ENCODE data around the gene INPP5J.

Gene INPP5J

DNA sequence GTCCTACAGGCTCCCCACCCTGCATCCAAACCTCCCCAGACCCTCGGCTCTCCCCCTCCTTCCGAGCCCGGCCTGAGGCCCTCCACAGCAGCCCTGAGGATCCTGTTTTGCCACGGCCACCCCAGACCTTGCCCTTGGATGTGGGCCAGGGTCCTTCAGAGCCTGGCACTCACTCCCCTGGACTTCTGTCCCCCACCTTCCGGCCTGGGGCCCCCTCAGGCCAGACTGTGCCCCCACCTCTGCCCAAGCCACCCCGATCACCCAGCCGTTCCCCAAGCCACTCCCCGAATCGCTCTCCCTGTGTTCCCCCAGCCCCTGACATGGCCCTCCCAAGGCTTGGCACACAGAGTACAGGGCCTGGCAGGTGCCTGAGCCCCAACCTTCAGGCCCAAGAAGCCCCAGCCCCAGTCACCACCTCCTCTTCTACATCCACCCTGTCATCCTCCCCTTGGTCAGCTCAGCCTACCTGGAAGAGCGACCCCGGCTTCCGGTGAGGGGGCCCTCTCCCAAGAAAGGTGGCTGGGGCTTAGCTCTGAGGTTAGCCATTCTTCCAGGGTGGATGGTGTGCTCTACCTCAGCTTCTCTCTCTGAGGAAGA, 2.9 kb downstream of the INPP5J start:
- H2BK15ac ChIP-seq (ENCODE audit: low read depth, poor library complexity, severe bottlenecking): peak overlapping the region; percentile 33
- 81% methylated on average over 12 of the region's 12 CpGs for WGBS
- H3K4ac ChIP-seq (ENCODE audit: low read depth in 1 of 2, low read length in 2 of 2): no peak overlapping the region

DNA sequence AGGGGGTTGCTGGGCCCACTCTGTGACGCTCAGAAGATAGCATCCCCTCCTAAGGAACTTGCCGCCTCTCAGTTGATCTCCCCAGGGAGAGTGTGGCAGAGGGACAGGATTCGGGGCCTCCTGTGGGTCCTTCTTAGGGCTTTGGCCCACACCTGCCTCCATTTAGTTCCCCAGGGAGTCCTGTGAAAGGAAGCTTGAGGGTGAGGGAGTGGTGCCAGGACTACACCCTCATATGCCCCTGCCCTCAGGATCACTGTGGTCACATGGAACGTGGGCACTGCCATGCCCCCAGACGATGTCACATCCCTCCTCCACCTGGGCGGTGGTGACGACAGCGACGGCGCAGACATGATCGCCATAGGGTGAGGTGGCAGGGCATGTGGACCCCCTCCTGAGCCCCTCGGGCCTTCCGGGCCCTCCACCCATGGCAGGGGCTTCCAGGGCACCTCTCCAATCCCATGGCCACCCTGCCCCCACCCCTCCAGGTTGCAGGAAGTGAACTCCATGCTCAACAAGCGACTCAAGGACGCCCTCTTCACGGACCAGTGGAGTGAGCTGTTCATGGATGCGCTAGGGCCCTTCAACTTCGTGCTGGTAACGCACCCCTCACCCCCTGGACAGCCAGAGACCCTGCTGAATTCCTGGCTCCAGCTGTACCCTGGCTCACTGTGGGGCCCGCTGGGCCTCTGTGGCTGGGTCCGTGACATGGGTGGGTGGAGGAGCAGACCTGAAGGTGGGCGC, 3.5 kb downstream of the INPP5J start:
- Histone ChIP-seq H2AFZ (ENCODE audit: low read depth, low read length) (no peak overlapping the region), H2BK12ac (ENCODE audit: low read length in 2 of 2) (no peak overlapping the region), H3K27ac (ENCODE audit: low read length, poor library complexity, severe bottlenecking) (no peak overlapping the region), H3K9ac (ENCODE audit: low read length) (no peak overlapping the region), H2BK15ac (ENCODE audit: low read depth, poor library complexity, severe bottlenecking) (no peak overlapping the region), H2BK120ac (ENCODE audit: low read depth, low read length) (no peak overlapping the region), H3K36me3 (ENCODE audit: control insufficient read depth in 1 of 2, insufficient read depth in 2 of 2, low read depth in 1 of 2, low read length in 2 of 2) (peaks cover 0 to 3% of the 10 kb centered on the region in 2 experiments), H3K79me1 (replicated peaks; ENCODE audit: low read length, poor library complexity, severe bottlenecking) (no peaks in the 10 kb centered on the region), H3K27me3 (ENCODE audit: control insufficient read depth in 1 of 2, insufficient read depth in 1 of 2, low read length in 2 of 2) (peaks cover 4 to 56% of the 10 kb centered on the region in 2 experiments), H4K91ac (ENCODE audit: low read length) (no peak overlapping the region), H3K18ac (ENCODE audit: low read depth in 1 of 2, low read length in 2 of 2) (no peak overlapping the region), H3K4me3 (ENCODE audit: insufficient read depth in 1 of 2, low read depth in 1 of 2, low read length in 2 of 2) (no peak overlapping the region), H3K4ac (ENCODE audit: low read depth in 1 of 2, low read length in 2 of 2) (no peak overlapping the region), H3K14ac (ENCODE audit: low read length in 2 of 2) (no peak overlapping the region), H4K8ac (ENCODE audit: low read length) (no peak overlapping the region), H3K23ac (ENCODE audit: low read length in 2 of 2) (no peak overlapping the region), H3K4me1 (ENCODE audit: control insufficient read depth, insufficient read depth, low read depth, low read length) (peaks cover 17% of the 10 kb centered on the region), H2BK5ac (ENCODE audit: low read depth, low read length, poor library complexity, severe bottlenecking) (no peak overlapping the region), H3K9me3 (ENCODE audit: control insufficient read depth, low read length) (no peaks in the 10 kb centered on the region), H3K4me2 (ENCODE audit: low read length, poor library complexity, severe bottlenecking) (no peak overlapping the region), H2AK5ac (ENCODE audit: low read length, severe bottlenecking) (no peak overlapping the region)
- WGBS: 90% methylated on average over 22 of the region's 22 CpGs
- no peak for DNase-seq

More for the DNA sequence above, 2.9 kb downstream of the INPP5J start:
- Histone ChIP-seq H2BK12ac (ENCODE audit: low read length in 2 of 2) (no peak overlapping the region), H3K23ac (ENCODE audit: low read length in 2 of 2) (no peak overlapping the region), H3K79me1 (replicated peaks; ENCODE audit: low read length, poor library complexity, severe bottlenecking) (no peaks in the 10 kb centered on the region), H4K8ac (ENCODE audit: low read length) (no peak overlapping the region), H2AFZ (ENCODE audit: low read depth, low read length) (no peak overlapping the region), H3K4me2 (ENCODE audit: low read length, poor library complexity, severe bottlenecking) (no peak overlapping the region), H2AK5ac (ENCODE audit: low read length, severe bottlenecking) (no peak overlapping the region), H3K4me3 (ENCODE audit: insufficient read depth in 1 of 2, low read depth in 1 of 2, low read length in 2 of 2) (no peak overlapping the region), H2BK120ac (ENCODE audit: low read depth, low read length) (no peak overlapping the region), H3K36me3 (ENCODE audit: control insufficient read depth in 1 of 2, insufficient read depth in 2 of 2, low read depth in 1 of 2, low read length in 2 of 2) (peaks cover 0 to 3% of the 10 kb centered on the region in 2 experiments), H3K27ac (ENCODE audit: low read length, poor library complexity, severe bottlenecking) (no peak overlapping the region), H3K4me1 (ENCODE audit: control insufficient read depth, insufficient read depth, low read depth, low read length) (peaks cover 17% of the 10 kb centered on the region), H3K18ac (ENCODE audit: low read depth in 1 of 2, low read length in 2 of 2) (no peak overlapping the region), H3K9ac (ENCODE audit: low read length) (no peak overlapping the region), H3K27me3 (ENCODE audit: control insufficient read depth in 1 of 2, insufficient read depth in 1 of 2, low read length in 2 of 2) (peaks cover 4 to 56% of the 10 kb centered on the region in 2 experiments), H4K91ac (ENCODE audit: low read length) (no peak overlapping the region), H3K9me3 (ENCODE audit: control insufficient read depth, low read length) (no peaks in the 10 kb centered on the region), H3K14ac (ENCODE audit: low read length in 2 of 2) (no peak overlapping the region), H2BK5ac (ENCODE audit: low read depth, low read length, poor library complexity, severe bottlenecking) (no peak overlapping the region)
- no peak for DNase-seq

DNA sequence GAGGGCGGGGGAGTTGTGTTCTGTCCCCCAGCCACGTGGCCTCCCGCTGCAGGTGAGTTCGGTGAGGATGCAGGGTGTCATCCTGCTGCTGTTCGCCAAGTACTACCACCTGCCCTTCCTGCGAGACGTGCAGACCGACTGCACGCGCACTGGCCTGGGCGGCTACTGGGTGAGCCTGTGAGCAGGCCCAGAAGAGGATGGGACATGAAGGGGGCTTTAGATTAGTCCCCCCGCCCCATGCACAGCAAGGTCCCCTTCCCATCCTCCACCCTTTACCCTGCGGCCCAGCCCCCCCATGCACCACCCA, 4.1 kb downstream of the INPP5J start:
- Histone ChIP-seq H2BK12ac (ENCODE audit: low read length in 2 of 2) (no peak overlapping the region), H2BK120ac (ENCODE audit: low read depth, low read length) (no peak overlapping the region), H3K4me2 (ENCODE audit: low read length, poor library complexity, severe bottlenecking) (no peak overlapping the region), H2AK5ac (ENCODE audit: low read length, severe bottlenecking) (no peak overlapping the region), H3K4me3 (ENCODE audit: insufficient read depth in 1 of 2, low read depth in 1 of 2, low read length in 2 of 2) (no peak overlapping the region), H3K36me3 (ENCODE audit: control insufficient read depth in 1 of 2, insufficient read depth in 2 of 2, low read depth in 1 of 2, low read length in 2 of 2) (peaks cover 0 to 3% of the 10 kb centered on the region in 2 experiments), H3K18ac (ENCODE audit: low read depth in 1 of 2, low read length in 2 of 2) (no peak overlapping the region), H4K91ac (ENCODE audit: low read length) (no peak overlapping the region), H3K4me1 (ENCODE audit: control insufficient read depth, insufficient read depth, low read depth, low read length) (peaks cover 17% of the 10 kb centered on the region), H2AFZ (ENCODE audit: low read depth, low read length) (no peak overlapping the region), H4K8ac (ENCODE audit: low read length) (no peak overlapping the region), H2BK15ac (ENCODE audit: low read depth, poor library complexity, severe bottlenecking) (no peak overlapping the region), H3K27me3 (ENCODE audit: control insufficient read depth in 1 of 2, insufficient read depth in 1 of 2, low read length in 2 of 2) (peaks cover 4 to 56% of the 10 kb centered on the region in 2 experiments), H3K4ac (ENCODE audit: low read depth in 1 of 2, low read length in 2 of 2) (no peak overlapping the region), H2BK5ac (ENCODE audit: low read depth, low read length, poor library complexity, severe bottlenecking) (no peak overlapping the region), H3K9ac (ENCODE audit: low read length) (no peak overlapping the region), H3K23ac (ENCODE audit: low read length in 2 of 2) (no peak overlapping the region), H3K79me1 (replicated peaks; ENCODE audit: low read length, poor library complexity, severe bottlenecking) (no peaks in the 10 kb centered on the region), H3K14ac (ENCODE audit: low read length in 2 of 2) (no peak overlapping the region), H3K9me3 (ENCODE audit: control insufficient read depth, low read length) (no peaks in the 10 kb centered on the region), H3K27ac (ENCODE audit: low read length, poor library complexity, severe bottlenecking) (no peak overlapping the region)
- DNase-seq: no peak
- WGBS: 82% methylated on average over 6 of the region's 13 CpGs

DNA sequence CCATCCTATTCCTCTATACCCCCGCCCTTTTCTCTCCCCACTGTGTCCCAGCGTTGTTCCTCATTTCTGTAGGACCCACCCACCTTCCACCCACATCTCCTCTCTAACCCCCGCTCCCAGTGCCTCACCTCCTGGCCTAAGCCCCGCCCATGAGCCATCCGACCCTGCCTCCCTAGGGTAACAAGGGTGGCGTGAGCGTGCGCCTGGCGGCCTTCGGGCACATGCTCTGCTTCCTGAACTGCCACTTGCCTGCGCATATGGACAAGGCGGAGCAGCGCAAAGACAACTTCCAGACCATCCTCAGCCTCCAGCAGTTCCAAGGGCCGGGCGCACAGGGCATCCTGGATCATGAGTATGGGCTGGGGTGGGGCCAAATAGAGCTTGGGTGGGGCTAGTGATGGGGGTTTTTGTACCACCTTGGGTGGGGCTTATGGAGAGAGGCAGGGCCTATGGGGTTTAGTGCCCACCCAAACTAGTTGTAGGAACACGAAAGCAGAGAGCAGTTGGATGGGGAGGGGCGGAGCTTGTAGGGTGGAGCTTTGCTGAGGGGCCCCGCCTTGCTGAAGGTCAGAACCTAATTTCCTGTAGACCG, 4.5 kb downstream of the INPP5J start:
- Histone ChIP-seq H3K9me3 (ENCODE audit: control insufficient read depth, low read length) (no peaks in the 10 kb centered on the region), H3K9ac (ENCODE audit: low read length) (no peak overlapping the region), H3K79me1 (replicated peaks; ENCODE audit: low read length, poor library complexity, severe bottlenecking) (no peaks in the 10 kb centered on the region), H2BK120ac (ENCODE audit: low read depth, low read length) (no peak overlapping the region), H4K8ac (ENCODE audit: low read length) (no peak overlapping the region), H2BK12ac (ENCODE audit: low read length in 2 of 2) (no peak overlapping the region), H3K27ac (ENCODE audit: low read length, poor library complexity, severe bottlenecking) (no peak overlapping the region), H2AK5ac (ENCODE audit: low read length, severe bottlenecking) (no peak overlapping the region), H3K14ac (ENCODE audit: low read length in 2 of 2) (no peak overlapping the region), H3K36me3 (ENCODE audit: control insufficient read depth in 1 of 2, insufficient read depth in 2 of 2, low read depth in 1 of 2, low read length in 2 of 2) (peaks cover 0 to 3% of the 10 kb centered on the region in 2 experiments), H3K4ac (ENCODE audit: low read depth in 1 of 2, low read length in 2 of 2) (no peak overlapping the region), H4K91ac (ENCODE audit: low read length) (no peak overlapping the region), H2BK5ac (ENCODE audit: low read depth, low read length, poor library complexity, severe bottlenecking) (no peak overlapping the region), H3K4me3 (ENCODE audit: insufficient read depth in 1 of 2, low read depth in 1 of 2, low read length in 2 of 2) (no peak overlapping the region), H2AFZ (ENCODE audit: low read depth, low read length) (no peak overlapping the region), H3K23ac (ENCODE audit: low read length in 2 of 2) (no peak overlapping the region), H3K18ac (ENCODE audit: low read depth in 1 of 2, low read length in 2 of 2) (no peak overlapping the region), H3K4me2 (ENCODE audit: low read length, poor library complexity, severe bottlenecking) (no peak overlapping the region), H2BK15ac (ENCODE audit: low read depth, poor library complexity, severe bottlenecking) (no peak overlapping the region), H3K27me3 (ENCODE audit: control insufficient read depth in 1 of 2, insufficient read depth in 1 of 2, low read length in 2 of 2) (peaks cover 4 to 54% of the 10 kb centered on the region in 2 experiments), H3K4me1 (ENCODE audit: control insufficient read depth, insufficient read depth, low read depth, low read length) (peaks cover 15% of the 10 kb centered on the region)
- 83% methylated on average over 19 of the region's 19 CpGs for WGBS
- DNase-seq: no peak

Data from mesenchymal stem cell (in vitro differentiated cells and primary cell).